Measurements from ENCODE around the gene TM7SF2.

Gene TM7SF2

GRCh38 chr11:65157336-65157735, 45.7 kb downstream of the TM7SF2 start:
- no peak for DNase-seq (ENCODE audit: low read depth)

GRCh38 chr11:65159012-65159411, 47.3 kb downstream of the TM7SF2 start:
- DNase-seq (ENCODE audit: low read depth), result no peak

- no peak for DNase-seq (ENCODE audit: low read depth)
Observed at GRCh38 chr11:65160643-65161042, 49.0 kb downstream of the TM7SF2 start.

GRCh38 chr11:65163684-65164083, 52.0 kb downstream of the TM7SF2 start:
- no peak for DNase-seq (ENCODE audit: low read depth)

Data from GM04503 (cell line).